Midbrain (tissue), 1 donor: ENCODE data around the gene AKR1D1.

Experiments used
- DNase-seq: peaks from one replicate; lab custom pipeline; 2025; lab: John Stamatoyannopoulos, UW

The AKR1D1 gene

DNA sequence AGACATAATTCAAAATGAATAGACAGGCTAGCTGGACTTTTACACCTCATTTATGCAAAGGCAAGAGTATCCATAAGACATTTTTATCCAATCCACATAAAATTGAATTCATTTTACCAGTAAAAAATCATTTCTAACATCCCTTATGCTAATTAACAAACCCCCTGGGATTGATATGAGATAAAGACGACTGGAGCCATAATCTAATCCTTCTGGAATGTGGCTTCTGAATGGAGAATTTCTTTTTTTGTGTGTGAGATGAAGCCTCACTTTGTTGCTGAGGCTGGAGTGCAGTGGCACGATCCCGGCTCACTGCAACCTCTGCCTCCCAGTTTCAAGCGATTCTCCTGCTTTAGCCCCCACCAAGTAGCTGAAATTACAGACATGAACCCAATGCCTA, 90.4 kb downstream of the AKR1D1 start:
- no peak for DNase-seq

DNA sequence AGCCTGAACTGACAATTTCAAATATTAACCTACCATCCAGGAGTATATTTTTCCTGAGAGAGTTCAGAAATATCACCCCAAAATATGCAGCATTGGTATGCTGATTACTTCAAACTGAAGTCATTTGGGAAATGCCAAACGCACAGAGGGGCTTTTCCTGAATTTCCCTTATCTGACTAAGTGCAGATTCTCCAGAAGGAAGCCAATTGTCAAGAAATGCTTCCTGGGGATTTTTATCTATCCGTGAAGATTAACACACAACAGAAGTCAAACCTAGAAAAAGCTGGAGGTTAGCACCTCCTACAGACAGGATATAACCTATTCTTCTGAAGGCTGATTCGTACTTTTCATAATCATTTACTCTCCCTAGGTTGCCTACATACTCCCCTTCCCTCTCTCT, 91.0 kb downstream of the AKR1D1 start:
- DNase-seq, result no peak

DNA sequence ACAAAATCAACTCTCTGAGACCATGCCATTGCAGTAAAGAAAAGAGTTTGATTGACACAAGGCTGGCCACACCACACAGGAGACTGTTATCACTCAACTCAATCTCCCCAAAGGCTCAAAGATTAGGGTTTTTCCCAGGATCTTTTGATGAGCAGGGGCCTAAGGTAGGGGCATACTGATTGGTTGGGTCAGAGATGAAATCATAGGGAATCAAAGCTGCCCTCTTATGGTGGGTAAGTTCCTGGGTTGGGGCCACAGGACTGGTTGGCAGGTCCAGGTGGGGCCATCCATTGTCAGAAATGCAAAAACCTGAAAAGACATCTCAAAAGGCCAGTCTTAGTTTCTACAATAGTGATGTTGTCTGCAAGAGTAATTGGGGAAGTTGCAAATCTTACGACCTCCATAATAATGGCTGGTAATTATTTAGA, 91.6 kb downstream of the AKR1D1 start:
- DNase-seq, result no peak
